ENCODE measurements around the gene DHCR24.

DHCR24 gene

GRCh38 chr1:54800899-54801759, 85.9 kb downstream of the DHCR24 start, which contains the start of gene TTC22:
TSS of gene TTC22 (minus strand) at chr1:54801323. CDS start at chr1:54801163, 160 bp downstream.
- no peak for DNase-seq (ENCODE audit: low read depth, low spot score)

GRCh38 chr1:54800041-54800898, 86.7 kb downstream of the DHCR24 start:
- DNase-seq (ENCODE audit: low read depth, low spot score) = no peak
